HepG2 (cell line): ENCODE results near the gene CSNK1D. TPM values are rescaled to one million over a fixed set of nuclear protein-coding genes. Genes with fewer than 3 reads are reported as not detected.

Experiments used
- FOSL2 ChIP-seq: sonication (generic); formaldehyde crosslinking; IDR thresholded peaks from 2 replicates; pipeline ENCODE4 v1.4.0; 2020; ENCODE audit warnings: missing genetic modification reagents
- FOXA1 ChIP-seq, 2 experiments: fragments of 450-650 bp in 1 of 2; sonication (generic) in 1 of 2; formaldehyde crosslinking in 1 of 2; IDR thresholded peaks; 2 replicates each; pipeline versions ENCODE4 v1.4.0 to v1.6.1; 2016 to 2020; ENCODE audit warnings: missing genetic modification reagents in 1 of 2
- FOXO4 ChIP-seq: sonication (generic); formaldehyde crosslinking; conservative IDR thresholded peaks from 2 replicates; pipeline ENCODE4 v1.8.1; 2023; ENCODE audit warnings: missing genetic modification reagents
- KDM5B ChIP-seq: sonication (generic); formaldehyde crosslinking; IDR thresholded peaks from 2 replicates; pipeline ENCODE4 v1.4.0; 2020; ENCODE audit warnings: missing genetic modification reagents, mild to moderate bottlenecking, borderline replicate concordance
- NCOA5 ChIP-seq: sonication (generic); formaldehyde crosslinking; IDR thresholded peaks from 2 replicates; pipeline ENCODE4 v1.4.0; 2020; ENCODE audit warnings: missing genetic modification reagents
- PRDM15 ChIP-seq: sonication (generic); formaldehyde crosslinking; IDR thresholded peaks from 2 replicates; pipeline ENCODE4 v1.4.0; 2020; ENCODE audit warnings: missing genetic modification reagents
- RBM39 ChIP-seq: fragments of 200-400 bp; formaldehyde crosslinking; IDR thresholded peaks from one replicate; pipeline ENCODE4 v1.6.1; 2018; ENCODE audit warnings: antibody characterized with exemption, mild to moderate bottlenecking, low read depth, low read length; ENCODE audit not compliant: poor library complexity, severe bottlenecking
- SIN3B ChIP-seq: fragments of 150-350 bp; IDR thresholded peaks from 2 replicates; pipeline ENCODE4 v1.6.1; 2014; ENCODE audit warnings: low read length
- TMF1 ChIP-seq: sonication (generic); formaldehyde crosslinking; IDR thresholded peaks from 2 replicates; pipeline ENCODE4 v1.8.1; 2022; ENCODE audit warnings: low read depth, missing genetic modification reagents
- XRCC5 ChIP-seq: fragments of 200-400 bp; formaldehyde crosslinking; optimal IDR thresholded peaks from 2 replicates; pipeline ENCODE3; 2017; ENCODE audit warnings: mild to moderate bottlenecking, low read length
- ZBTB1 ChIP-seq: sonication (generic); formaldehyde crosslinking; IDR thresholded peaks from 2 replicates; pipeline ENCODE4 v1.4.0; 2020; ENCODE audit warnings: missing genetic modification reagents, borderline replicate concordance
- ZFX ChIP-seq: sonication (generic); formaldehyde crosslinking; IDR thresholded peaks from 2 replicates; pipeline ENCODE4 v1.4.0; 2020; ENCODE audit warnings: mild to moderate bottlenecking, low read depth, missing genetic modification reagents, moderate library complexity
- ZNF784 ChIP-seq: sonication (generic); formaldehyde crosslinking; IDR thresholded peaks from 2 replicates; pipeline ENCODE4 v1.5.1; 2020; ENCODE audit warnings: missing genetic modification reagents, mild to moderate bottlenecking, borderline replicate concordance
- polyA plus RNA-seq, 8 experiments: library from polyadenylated mRNA; depleted of rRNA in 3 of 8; stranded (reverse) in 7 of 8; unstranded in 1 of 8; fragments of >200 nt; fragmentation: Illumina TruSeq in 4 of 8; extraction: Trizol in 4 of 8; gene quantifications; 2 replicates each; pipeline versions ENCODE4 v1.2.1 to v1.2.3, GENCODE V29; 2011 to 2016; ENCODE audit warnings: low read depth in 4 of 8, missing spikeins in 1 of 8, mixed read lengths in 1 of 8; ENCODE audit not compliant: insufficient read depth in 1 of 8
- total RNA-seq, 5 experiments: library from RNA; depleted of rRNA; stranded (reverse); fragments of >200 nt; fragmentation: Illumina TruSeq; extraction: Trizol; gene quantifications; 2 replicates each; pipeline ENCODE4 v1.2.3, GENCODE V29; 2016; ENCODE audit warnings: low read depth in 1 of 5

The CSNK1D gene
- total and polyA plus RNA-seq, 2 of the 13 experiments (the other 11 are each of a cell fraction or from before 2014, with no cell fraction given), result 31.5 to 128 TPM

GRCh38 chr17:82225368-82226029 lies 48.0 kb downstream of the CSNK1D start (continued):
- TF ChIP-seq PRDM15 (0 out of 2 replicates have a peak, but pooled peaks have one; percentile 28), RBM39 (no peak), NCOA5 (CRISPR knock-in tag) (no peak), FOSL2 (CRISPR knock-in tag) (0 out of 2 replicates have a peak, but pooled peaks have one; percentile 23), FOXA1 (IDR thresholded peaks at IDR 0.05) (no peak), FOXA1 (CRISPR knock-in tag; IDR thresholded peaks at IDR 0.05) (peak; percentile 6; the same call in 1 of the 2 replicates), FOXO4 (CRISPR knock-in tag) (no peak), KDM5B (CRISPR knock-in tag) (no peak), ZBTB1 (CRISPR knock-in tag) (peak; percentile 35; the same call in 1 of the 2 replicates), ZFX (peak; percentile 30; the same call in 1 of the 2 replicates), TMF1 (CRISPR knock-in tag) (no peak), XRCC5 (peak; percentile 28), ZNF784 (CRISPR knock-in tag) (0 out of 2 replicates have a peak, but pooled peaks have one; percentile 37), SIN3B (no peak)
